HG02588 (cell line): ENCODE data around the gene SCP2.

Source experiments
- ATAC-seq: cut with Tn5 transposase; IDR thresholded peaks from one replicate; pipeline ENCODE4 v1.9.1; 2021; ENCODE audit warnings: mild to moderate bottlenecking, moderate library complexity; ENCODE audit not compliant: unreplicated experiment

The SCP2 gene

GRCh38 chr1:53026254-53026653, 99.2 kb downstream of the SCP2 start:
- no peak for ATAC-seq

- ATAC-seq = no peak
Observed at GRCh38 chr1:53031732-53032131, 104.7 kb downstream of the SCP2 start.

- ATAC-seq = no peak
Observed at GRCh38 chr1:53037159-53037558, 110.1 kb downstream of the SCP2 start.

- ATAC-seq = no peak
Observed at GRCh38 chr1:53038566-53038965, 111.5 kb downstream of the SCP2 start.

- ATAC-seq = no peak
Observed at GRCh38 chr1:53043271-53043670, 116.2 kb downstream of the SCP2 start.

GRCh38 chr1:53044926-53045325, 117.8 kb downstream of the SCP2 start:
- ATAC-seq = no peak

GRCh38 chr1:53046930-53047329, 119.9 kb downstream of the SCP2 start:
- ATAC-seq = no peak

- ATAC-seq = no peak
Observed at GRCh38 chr1:53047737-53048736, 121.0 kb downstream of the SCP2 start.

GRCh38 chr1:53048960-53049573, 122.0 kb downstream of the SCP2 start:
- ATAC-seq = no peak

- ATAC-seq = no peak
Observed at GRCh38 chr1:53049574-53049967, 122.5 kb downstream of the SCP2 start.

- no peak for ATAC-seq
Observed at GRCh38 chr1:53050310-53050709, 123.2 kb downstream of the SCP2 start.

GRCh38 chr1:53051676-53052075, 124.6 kb downstream of the SCP2 start:
- ATAC-seq = no peak

GRCh38 chr1:53057127-53057526, 130.1 kb downstream of the SCP2 start:
- no peak for ATAC-seq

GRCh38 chr1:53060579-53060978, 133.5 kb downstream of the SCP2 start:
- no peak for ATAC-seq

GRCh38 chr1:53061123-53061858, 134.2 kb downstream of the SCP2 start:
- no peak for ATAC-seq

GRCh38 chr1:53061859-53062707, 135.0 kb downstream of the SCP2 start, which contains the start of gene PODN:
PODN (plus strand) TSS chr1:53062213; CDS start chr1:53069856, 7,643 bp downstream.
- ATAC-seq = no peak

GRCh38 chr1:53062708-53063591, 135.9 kb downstream of the SCP2 start:
- ATAC-seq = no peak

GRCh38 chr1:53063744-53064515, 136.9 kb downstream of the SCP2 start:
- no peak for ATAC-seq

GRCh38 chr1:53065391-53065790, 138.3 kb downstream of the SCP2 start:
- no peak for ATAC-seq
